Retinal pigment epithelial cell (primary cell): ENCODE results near the gene SPP1.
A peak's percentile ranks its signal among the peaks of the same experiment; 100 is the strongest.

ENCODE experiments used
- DNase-seq: peaks from one replicate; pipeline ENCODE4 v3.0.0-alpha.2; 2010; ENCODE audit warnings: low read depth
- H3K4me3 ChIP-seq: 2 replicates; pipeline ENCODE4 v1.5.1; 2011; ENCODE audit warnings: mild to moderate bottlenecking, low read length, control low read depth, moderate library complexity
- CTCF ChIP-seq: conservative IDR thresholded peaks from 2 replicates; pipeline ENCODE4 v1.5.1; 2011; ENCODE audit warnings: low read depth, low read length, control low read depth, inconsistent platforms

Gene SPP1

GRCh38 chr4:87975466-87975865, at the start of gene SPP1:
TSS of gene SPP1 (plus strand) at chr4:87975714. CDS start at chr4:87976896, 1,182 bp downstream.
- TF ChIP-seq CTCF = no peak
- no peak for DNase-seq
- peak within 1 kb of the TSS; percentile 1 for H3K4me3 ChIP-seq

DNA sequence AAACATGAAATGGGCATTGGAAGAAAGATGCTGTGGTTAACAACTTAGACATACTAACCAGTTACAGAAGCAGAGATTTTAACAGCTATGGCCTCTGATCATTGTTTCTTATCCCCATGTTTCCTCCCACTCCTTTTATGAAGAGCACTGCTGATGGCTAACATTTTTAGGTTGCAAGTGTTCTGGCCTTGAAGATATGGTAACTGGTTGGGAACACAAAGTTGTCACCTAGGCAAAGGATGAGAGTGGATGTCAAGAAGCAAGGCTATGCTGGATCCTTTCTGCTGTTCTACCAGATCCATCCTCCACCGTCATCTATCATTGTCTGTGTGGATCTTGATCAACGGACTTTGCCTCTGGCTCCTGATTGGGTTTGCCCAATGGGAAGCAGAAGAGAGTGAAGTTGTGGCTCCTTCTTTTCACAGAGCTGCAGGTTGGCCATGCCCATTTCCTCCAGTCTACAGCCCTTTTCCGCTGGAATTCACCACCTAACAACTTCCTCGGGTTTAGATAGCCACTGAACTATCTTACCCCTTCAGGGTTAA, 48.9 kb upstream of the SPP1 start:
- DNase-seq = no peak
- no peak overlapping the region for H3K4me3 ChIP-seq
- TF ChIP-seq CTCF = no peak

- no peak for DNase-seq
- no peak overlapping the region for H3K4me3 ChIP-seq
- TF ChIP-seq CTCF = no peak
These were observed 44.9 kb upstream of the SPP1 start for GRCh38 chr4:87930629-87931028.

DNA sequence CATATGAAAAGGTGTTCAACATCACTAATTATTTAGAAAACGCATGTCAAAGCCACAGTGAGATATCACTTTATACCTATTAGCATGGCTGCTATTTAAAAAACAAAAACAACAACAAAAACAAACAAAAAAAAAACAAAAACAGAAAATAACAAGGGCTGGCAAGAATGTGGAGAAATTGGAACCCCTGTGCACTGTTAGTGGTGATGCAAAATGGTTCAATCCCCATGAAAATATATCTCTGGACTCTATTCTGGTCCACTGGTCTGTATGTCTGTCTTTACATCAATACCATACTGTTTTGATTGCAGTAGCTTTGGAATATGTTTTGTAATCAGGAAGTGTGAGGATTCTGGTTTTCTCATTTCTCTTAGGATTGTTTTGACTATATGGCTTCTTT, 43.6 kb upstream of the SPP1 start:
- DNase-seq = no peak
- TF ChIP-seq CTCF = no peak
- H3K4me3 ChIP-seq = no peak overlapping the region

DNA sequence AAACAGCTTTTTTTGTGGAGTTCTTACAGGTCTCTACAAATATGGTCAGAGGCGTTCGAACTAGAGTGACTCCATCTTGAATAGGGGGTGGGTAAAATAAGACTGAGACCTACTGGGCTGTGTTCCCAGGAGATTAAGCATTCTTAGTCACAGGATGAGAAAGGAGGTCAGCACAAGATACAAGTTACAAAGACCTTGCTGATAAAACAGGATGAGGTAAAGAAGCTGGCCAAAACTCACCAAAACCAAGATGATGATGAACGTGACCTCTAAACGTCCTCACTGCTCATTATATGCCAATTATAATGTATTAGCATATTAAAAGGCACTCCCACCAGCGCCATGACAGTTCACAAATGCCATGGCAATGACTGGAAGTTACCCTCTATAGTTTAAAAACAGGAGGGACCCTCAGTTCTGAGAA, 42.8 kb upstream of the SPP1 start:
- DNase-seq = no peak
- no peak overlapping the region for H3K4me3 ChIP-seq
- no peak for TF ChIP-seq CTCF

GRCh38 chr4:87933337-87933736, 42.2 kb upstream of the SPP1 start:
- H3K4me3 ChIP-seq = no peak overlapping the region
- DNase-seq = no peak
- TF ChIP-seq CTCF = no peak

DNA sequence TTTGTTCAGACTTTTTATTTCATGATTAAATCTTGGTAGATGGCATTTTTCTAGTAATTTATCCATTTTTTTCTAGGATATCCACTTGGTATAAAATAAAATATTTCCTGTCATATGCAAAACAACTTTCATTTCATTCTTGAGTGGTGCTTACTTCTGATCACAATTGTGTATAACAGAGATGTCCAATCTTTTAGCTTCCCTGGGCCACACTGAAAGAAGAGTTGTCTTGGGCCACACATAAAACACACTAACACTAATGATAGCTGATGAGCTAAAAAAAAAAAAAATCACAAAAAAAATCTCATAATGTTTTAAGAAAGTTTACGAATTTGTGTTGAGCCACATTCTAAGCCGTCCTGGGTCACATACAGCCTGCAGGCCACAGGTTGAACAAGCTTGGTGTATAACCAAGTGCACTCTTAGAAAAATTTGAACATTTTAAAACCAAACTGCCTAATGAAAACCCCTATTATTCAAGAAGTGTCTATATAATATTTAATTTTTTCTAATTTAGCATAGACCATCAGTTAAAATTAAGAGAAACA, 41.3 kb upstream of the SPP1 start:
- TF ChIP-seq CTCF = no peak
- H3K4me3 ChIP-seq = no peak overlapping the region
- DNase-seq = no peak
